Endothelial cell of hepatic sinusoid (primary cell): ENCODE measurements around the gene DPF3.

Experiments used
- in situ Hi-C: cut with HindIII; loops from 2 replicates; pipeline ENCODE4 v1.10.0; 2017; ENCODE audit warnings: low sequenced_read_pairs

Gene DPF3

GRCh38 chr14:72662214-72662613, 231.7 kb downstream of the DPF3 start:
- in situ Hi-C loops = no loop called here

DNA sequence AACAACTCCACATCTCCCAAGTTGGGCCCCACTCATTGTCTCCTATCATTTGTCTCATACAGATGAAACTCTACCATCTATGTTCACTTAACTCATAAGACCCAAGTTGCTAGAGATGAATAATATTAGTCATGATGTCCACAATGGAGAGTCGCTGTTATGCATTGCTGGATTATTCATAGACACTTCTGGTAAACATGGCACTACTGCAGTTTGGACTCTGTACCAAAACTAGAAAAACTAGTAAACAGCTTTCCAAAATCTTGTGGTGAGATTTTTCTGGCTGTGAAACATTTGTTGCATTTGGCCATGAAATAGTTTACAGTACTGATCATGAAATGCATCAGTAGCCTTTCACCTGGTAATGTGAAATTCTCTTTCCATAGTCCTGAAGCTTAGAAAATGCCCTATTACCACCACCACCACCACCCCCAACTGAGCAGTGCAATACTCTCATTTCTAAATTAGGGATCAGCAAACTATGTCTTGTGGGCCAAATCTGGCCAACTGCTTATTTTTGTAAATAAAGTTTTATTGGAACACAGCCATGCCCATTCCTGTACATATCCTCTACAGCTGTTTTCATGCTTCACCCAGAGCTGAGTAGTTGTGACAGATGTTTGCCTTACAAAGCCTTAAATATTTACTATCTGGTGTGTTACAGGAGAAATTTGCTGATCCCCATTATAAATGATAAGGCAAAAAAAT, 236.5 kb downstream of the DPF3 start:
- in situ Hi-C loops = no loop called here

DNA sequence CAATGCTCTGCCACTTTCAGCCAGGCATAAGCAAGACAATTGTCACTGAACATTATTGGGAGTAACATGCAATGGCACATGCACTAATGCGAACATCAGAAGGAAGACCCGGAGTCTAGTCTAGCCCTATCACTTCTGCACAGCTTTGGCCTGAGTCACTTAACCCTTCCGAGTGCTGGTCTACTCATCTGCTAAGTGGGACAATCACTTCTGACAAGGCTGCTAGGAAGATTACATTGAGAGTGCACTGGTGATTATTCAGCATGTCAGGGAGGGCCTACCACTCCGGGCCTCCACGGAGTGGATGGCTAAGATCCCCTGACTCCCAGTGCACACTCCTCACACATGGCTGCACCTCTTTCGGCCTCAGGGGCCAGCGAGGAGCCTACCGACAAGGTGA, 240.9 kb downstream of the DPF3 start:
- in situ Hi-C loops = no loop called here

DNA sequence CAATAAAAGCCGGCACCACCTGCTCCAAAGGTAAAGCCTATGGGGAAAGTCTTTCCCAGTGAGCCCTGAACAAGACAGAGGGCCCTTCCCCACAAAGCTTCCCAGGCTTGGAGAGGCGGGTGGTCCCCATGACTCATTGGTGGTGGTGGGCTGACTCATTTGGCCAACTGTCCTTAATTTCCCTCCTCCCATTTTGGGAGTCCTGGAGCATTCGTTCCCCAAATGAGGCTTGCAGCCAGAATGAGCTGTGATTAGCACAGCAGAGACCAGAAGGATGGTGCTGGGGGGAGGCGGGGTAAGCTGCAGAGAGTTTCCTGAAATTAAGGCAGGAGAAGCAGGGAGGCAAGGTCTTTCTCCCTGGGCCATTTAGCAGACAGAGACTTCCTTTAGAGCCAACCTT, 241.7 kb downstream of the DPF3 start:
- in situ Hi-C loops = no loop called here

DNA sequence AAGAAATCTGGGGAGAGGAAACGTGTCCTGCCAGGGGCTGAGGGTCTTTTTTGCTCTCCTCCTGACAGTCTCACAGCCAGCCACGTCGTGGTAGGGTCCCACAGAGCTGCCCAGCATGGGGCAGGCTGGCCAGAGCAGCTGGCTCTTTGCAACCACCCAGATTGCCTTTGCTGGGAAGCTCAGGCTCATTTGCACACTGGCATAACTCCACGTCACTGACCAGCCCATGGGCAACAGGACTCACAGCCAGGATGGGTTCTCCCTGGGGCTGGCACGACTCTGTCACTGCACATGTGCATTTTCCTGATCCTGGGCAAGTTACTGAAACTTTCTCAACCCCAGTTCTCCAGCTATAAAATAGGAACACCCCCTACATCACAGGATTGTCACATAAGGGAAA, 242.2 kb downstream of the DPF3 start:
- in situ Hi-C loops = no loop called here

- in situ Hi-C loops = no loop called here
Observed at GRCh38 chr14:72651081-72651480, 242.8 kb downstream of the DPF3 start.

- in situ Hi-C loops = no loop called here
Observed at GRCh38 chr14:72649603-72650227, 244.2 kb downstream of the DPF3 start.

GRCh38 chr14:72647782-72648181, 246.1 kb downstream of the DPF3 start:
- in situ Hi-C loops = no loop called here

DNA sequence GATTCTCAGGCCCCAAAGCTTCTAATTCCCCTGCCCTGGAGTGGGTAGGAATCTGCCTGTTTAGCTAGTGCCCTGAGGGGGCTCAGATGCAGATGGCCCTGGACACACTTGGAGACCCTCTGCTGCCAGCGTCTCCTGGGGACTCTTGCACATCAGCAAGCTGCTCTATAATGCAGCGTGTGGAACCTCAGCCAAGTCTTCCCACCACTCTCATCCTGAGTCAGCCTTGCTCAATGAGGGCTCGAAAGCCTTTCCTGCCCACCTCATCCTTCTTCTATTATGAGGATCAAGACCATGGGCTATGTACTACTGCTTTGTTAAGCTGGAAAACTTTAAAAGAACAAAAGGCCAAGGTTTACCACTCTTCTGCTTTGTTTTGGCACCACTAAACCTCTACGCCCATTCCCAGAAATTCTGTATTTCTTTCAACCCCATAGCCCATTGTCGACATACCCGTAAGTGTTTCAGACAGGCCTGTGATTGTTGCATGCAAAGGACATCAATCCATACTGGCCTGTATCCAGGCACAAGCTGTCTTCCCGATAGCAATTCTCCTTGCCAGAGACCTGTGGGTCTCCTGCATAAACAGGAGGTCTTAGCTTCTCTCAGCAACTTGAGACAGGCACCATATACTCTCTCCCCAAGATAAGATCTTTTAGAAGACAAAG, 246.9 kb downstream of the DPF3 start:
- in situ Hi-C loops = no loop called here

- in situ Hi-C loops = no loop called here
Observed at GRCh38 chr14:72645706-72646105, 248.2 kb downstream of the DPF3 start.

DNA sequence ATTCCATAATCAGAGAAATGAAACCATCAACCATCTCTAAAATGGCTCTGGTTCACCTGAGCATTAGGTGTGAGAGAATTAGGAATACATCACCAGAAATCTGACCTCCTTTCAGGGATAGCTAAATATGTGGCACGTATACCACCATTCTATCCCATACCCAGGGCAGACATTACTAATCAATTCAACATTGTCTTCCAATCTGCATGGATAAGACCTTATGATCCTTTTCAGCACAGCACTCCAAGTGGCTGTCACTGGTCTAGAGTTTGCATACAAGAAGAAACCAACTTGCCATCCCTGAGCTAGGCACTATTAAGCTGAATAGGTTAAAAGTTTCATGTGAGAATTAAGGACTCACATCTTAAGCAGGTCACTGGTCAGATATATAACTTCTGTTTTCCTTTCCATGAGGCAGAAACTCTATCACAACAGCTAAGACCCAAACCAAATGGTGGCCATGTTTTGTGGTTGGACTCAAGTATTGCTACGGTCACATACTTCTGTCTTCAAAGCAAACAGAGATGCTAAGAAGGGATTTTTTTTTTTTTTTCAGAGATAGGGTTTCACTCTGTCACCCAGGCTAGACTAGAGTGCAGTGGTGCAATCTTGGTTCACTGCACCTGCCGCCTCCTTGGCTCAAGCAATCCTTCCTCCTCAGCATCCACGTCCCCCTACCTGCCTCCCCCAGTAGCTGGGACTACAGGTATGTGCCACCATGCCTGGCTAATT, 249.0 kb downstream of the DPF3 start:
- in situ Hi-C loops = no loop called here

DNA sequence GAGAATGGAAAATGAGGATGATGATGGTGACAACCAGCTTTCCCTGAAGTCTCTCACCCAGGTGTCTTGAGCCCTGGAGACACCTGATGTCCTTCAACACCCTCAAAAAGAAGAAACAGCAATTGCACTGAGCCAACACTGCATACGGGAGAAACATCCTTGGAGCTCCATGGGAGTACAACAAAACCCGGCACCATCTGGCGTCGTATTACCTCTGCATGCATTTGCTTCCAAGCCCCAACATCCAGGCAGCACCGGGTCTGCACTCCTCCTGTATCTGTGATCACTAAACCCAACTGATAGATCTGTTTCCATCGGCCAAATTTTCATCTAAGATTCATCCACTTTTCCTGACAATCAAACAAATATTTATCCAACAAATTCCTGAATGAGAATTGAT, 249.9 kb downstream of the DPF3 start:
- in situ Hi-C loops = no loop called here

GRCh38 chr14:72643317-72643801, 250.5 kb downstream of the DPF3 start:
- in situ Hi-C loops = no loop called here

GRCh38 chr14:72640911-72641485, 252.9 kb downstream of the DPF3 start:
- in situ Hi-C loops = no loop called here

DNA sequence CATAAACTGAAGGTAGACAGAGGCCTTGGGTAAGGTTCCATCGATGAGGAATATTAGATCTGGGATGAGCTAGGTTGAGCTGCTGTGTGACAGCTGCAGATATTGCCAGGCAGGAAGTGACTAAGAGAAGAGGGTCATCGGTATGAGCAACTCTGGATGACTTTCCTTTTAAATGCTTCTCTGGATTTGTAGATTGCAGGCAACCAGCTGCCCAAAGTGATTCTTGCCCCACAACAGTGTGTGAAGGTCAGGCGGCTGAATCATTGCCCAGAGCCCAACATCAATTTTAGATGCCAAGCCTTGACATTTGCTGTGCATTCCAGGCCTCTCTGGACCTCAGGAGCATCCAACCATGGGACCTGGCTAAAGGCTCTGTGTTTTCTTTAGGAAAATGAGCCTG, 255.9 kb downstream of the DPF3 start:
- in situ Hi-C loops = no loop called here

DNA sequence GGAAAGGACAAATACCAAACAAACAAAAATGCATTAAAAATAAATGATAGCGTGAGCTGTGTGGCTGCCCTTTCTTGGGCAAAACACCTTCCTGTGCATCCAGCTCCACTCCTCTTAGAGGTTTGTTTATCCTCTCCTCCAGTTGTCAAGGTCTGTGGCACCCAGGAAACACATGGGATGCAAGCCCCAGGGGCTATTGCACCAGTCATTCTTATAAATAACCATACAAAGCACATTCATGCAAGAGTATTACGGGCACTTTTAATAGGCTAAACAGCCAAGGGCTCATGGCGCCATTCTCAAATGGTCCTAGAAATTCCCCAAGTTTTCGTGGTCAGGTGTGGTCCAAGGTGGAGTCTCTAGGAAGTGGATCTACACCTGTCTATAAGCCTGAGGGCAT, 257.0 kb downstream of the DPF3 start:
- in situ Hi-C loops = no loop called here

- in situ Hi-C loops = no loop called here
Observed at GRCh38 chr14:72636094-72636493, 257.8 kb downstream of the DPF3 start.

DNA sequence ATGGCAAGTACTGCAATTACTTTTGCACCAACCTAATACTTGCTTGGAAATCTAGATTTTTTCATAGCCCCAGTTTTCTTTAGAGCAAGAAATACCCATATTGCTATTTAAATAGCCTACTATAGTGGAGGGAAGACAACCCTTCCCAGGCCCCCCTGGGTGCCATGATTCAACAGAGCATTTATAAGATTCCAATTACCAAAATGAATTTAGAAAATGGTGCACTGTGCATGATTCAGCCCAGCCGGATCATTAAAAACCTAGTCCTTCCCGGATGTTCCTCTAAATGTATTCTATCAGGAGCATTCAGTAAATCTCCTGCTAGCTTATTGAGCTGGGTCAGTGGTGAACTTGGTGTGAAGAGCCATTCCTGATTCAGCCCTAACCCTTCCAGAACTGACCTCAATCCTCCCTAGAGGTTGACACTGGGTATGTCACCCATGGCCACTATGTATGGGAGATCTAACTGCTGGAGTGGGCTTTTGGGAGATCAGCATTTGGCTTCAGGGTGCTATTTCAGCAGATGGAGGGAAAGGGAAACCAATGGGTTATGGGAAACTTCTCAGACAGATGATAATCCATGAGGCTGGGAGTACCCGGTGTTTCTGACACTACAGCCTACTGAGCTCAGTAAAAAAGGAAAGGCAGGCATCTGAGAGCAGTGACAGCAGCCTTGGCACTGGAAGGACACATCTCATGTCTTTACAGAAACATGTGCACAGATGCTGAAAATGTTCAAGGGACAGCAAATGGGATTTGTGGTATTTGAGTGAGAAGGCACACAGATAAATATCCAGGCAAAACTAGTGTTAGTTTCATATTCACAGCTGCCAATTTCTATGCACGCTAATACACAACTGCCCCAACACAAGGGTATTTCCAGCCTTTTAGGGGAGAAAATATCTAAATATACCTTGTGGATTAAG, 258.9 kb downstream of the DPF3 start:
- in situ Hi-C loops = no loop called here

DNA sequence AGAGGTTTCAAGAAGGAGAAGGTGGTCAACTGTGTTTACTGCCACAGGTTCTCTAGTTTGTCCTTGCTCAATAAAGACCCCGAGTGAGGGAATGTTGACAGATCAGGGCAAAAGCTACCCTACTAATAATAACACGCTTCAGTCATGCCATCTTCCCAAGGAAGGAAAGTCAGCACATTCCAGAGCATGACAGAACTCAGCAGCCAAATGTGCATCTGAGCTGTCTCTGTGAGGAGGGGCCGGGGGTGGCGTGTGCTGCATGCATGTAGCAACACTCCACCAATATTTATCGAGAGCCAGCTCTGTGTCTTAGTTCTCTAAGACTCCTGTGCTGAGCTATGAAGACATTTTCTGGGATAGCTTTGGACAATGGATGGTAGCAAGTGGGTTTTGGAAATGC, 260.4 kb downstream of the DPF3 start:
- in situ Hi-C loops = no loop called here

DNA sequence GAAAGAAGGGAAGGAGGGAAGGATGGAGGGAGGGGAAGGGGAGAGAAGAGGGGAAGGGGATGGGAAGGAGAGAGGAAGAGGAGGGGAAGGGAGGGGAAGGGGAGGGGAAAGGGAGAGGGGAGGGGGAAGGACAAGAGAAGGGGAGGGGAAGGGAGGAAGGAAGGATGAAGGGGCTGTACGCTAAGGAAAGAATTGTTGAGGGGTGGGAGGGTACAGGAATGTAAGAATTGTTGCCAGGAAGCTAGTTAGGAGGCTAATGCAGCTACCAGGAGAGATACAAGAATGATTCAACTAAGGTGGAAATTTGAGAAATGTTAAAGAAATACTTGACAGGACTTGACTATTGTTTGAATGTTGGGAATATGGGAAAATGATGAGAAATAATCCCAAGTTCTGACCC, 261.2 kb downstream of the DPF3 start:
- in situ Hi-C loops = no loop called here
